ENCODE measurements around the gene UBR1. TPM values are rescaled to one million over a fixed set of nuclear protein-coding genes. Genes with fewer than 3 reads are reported as not detected.

UBR1 gene
- total RNA-seq, 1 experiment from 2014 or later: 22.2 TPM

DNA sequence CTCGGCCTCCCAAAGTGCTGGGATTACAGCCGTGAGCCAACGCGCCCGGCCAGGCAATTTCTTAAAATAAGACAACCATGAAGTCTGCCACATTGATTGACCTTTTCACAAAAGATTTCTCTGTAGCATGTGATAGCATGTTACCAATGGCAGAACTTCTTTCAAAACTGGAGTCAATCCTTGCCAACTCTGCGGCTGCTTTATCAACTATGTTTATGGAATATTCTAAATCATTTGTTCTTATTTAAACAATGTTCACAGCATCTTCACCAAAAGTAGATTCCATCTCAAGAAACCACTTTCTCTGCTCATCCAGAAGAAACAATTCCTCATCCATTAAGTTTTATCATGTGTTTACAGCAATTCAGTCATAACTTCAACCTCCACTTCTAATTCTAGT, 9.4 kb downstream of the UBR1 start:
- TF ChIP-seq, protein P1, sequence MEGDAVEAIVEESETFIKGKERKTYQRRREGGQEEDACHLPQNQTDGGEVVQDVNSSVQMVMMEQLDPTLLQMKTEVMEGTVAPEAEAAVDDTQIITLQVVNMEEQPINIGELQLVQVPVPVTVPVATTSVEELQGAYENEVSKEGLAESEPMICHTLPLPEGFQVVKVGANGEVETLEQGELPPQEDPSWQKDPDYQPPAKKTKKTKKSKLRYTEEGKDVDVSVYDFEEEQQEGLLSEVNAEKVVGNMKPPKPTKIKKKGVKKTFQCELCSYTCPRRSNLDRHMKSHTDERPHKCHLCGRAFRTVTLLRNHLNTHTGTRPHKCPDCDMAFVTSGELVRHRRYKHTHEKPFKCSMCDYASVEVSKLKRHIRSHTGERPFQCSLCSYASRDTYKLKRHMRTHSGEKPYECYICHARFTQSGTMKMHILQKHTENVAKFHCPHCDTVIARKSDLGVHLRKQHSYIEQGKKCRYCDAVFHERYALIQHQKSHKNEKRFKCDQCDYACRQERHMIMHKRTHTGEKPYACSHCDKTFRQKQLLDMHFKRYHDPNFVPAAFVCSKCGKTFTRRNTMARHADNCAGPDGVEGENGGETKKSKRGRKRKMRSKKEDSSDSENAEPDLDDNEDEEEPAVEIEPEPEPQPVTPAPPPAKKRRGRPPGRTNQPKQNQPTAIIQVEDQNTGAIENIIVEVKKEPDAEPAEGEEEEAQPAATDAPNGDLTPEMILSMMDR (conservative IDR thresholded peaks at IDR 0.05): no peak
- H3K9ac ChIP-seq (ENCODE audit: extremely low read depth, insufficient read length, low read length): no peak overlapping the region
- no peak overlapping the region for H2BK20ac ChIP-seq (ENCODE audit: low read depth, low read length, poor library complexity, severe bottlenecking)
- H3K56ac ChIP-seq (ENCODE audit: insufficient read length, low read depth, low read length): no peak overlapping the region
- no peak overlapping the region for H4K5ac ChIP-seq (ENCODE audit: insufficient read length, low read depth, low read length)
- H3K9me3 Mint-ChIP-seq: no peaks in the 10 kb centered on the region
- H3K36me3 Mint-ChIP-seq (ENCODE audit: insufficient read depth in 1 of 3, low read depth in 3 of 3): peaks cover 5 to 28% (median 23%) of the 10 kb centered on the region in 3 experiments
- H3K27me3 ChIP-seq (ENCODE audit: insufficient read depth, low read length): no peaks in the 10 kb centered on the region
- DNase-seq: no peak
- H3K4me1 Mint-ChIP-seq: no peaks in the 10 kb centered on the region; a peak in 1 of 4 replicates
- H3K4me3 Mint-ChIP-seq: no peak overlapping the region
- no peaks in the 10 kb centered on the region for H3K9me3 ChIP-seq (ENCODE audit: control insufficient read depth, low read depth, low read length)
- no peak overlapping the region for H2BK15ac ChIP-seq (ENCODE audit: low read depth, low read length)
- H4K91ac ChIP-seq (ENCODE audit: insufficient read length, low read depth, low read length): no peak overlapping the region
- no peak overlapping the region for H3T11ph ChIP-seq (ENCODE audit: low read length)
- no peak overlapping the region for H2BK12ac ChIP-seq (ENCODE audit: insufficient read length, low read depth, low read length)
- WGBS (ENCODE audit: extremely low coverage, insufficient read length, low lambda C conversion rate): no CpG with 5 or more reads among the region's 6 CpGs
- no peaks in the 10 kb centered on the region; the same call in 1 of the 2 replicates for H3K79me2 ChIP-seq (ENCODE audit: insufficient read depth, low read length)
- no peaks in the 10 kb centered on the region for H3K4me1 ChIP-seq (ENCODE audit: insufficient read depth, low read length)
- no peak overlapping the region for H3K23ac ChIP-seq (ENCODE audit: insufficient read length, low read depth, low read length)
- H3K14ac ChIP-seq (ENCODE audit: insufficient read depth, low read length): no peak overlapping the region
- no peak overlapping the region for H3K4ac ChIP-seq (ENCODE audit: low read depth, low read length)
- H3K18ac ChIP-seq (ENCODE audit: insufficient read length, low read depth, low read length): no peak overlapping the region
- H4K8ac ChIP-seq (replicated peaks; ENCODE audit: insufficient read length, low read depth, low read length): no peak overlapping the region
- H3K23me2 ChIP-seq (ENCODE audit: insufficient read length, low read depth, low read length, poor library complexity, severe bottlenecking): no peaks in the 10 kb centered on the region
- H3K27ac Mint-ChIP-seq: no peak overlapping the region; a peak in 1 of 7 replicates
- H3K79me1 ChIP-seq (ENCODE audit: insufficient read depth, low read depth, low read length, poor library complexity, severe bottlenecking): peaks cover 7% of the 10 kb centered on the region
- no peak overlapping the region for H3K27ac ChIP-seq (ENCODE audit: insufficient read length, low read depth, low read length)
- no peak overlapping the region for H3K4me2 ChIP-seq (ENCODE audit: insufficient read depth, insufficient read length, low read length)
- H3K27me3 Mint-ChIP-seq (ENCODE audit: low read depth): no peaks in the 10 kb centered on the region
- no peaks in the 10 kb centered on the region for H4K20me1 ChIP-seq (ENCODE audit: control insufficient read depth, insufficient read depth, insufficient read length)
- no peak overlapping the region for H2AFZ ChIP-seq (ENCODE audit: low read length)
- no peak overlapping the region for H2BK120ac ChIP-seq (ENCODE audit: low read depth, low read length, poor library complexity, severe bottlenecking)
- H2AK5ac ChIP-seq (ENCODE audit: insufficient read length, low read length): no peak overlapping the region
- no peak overlapping the region for H2BK5ac ChIP-seq (ENCODE audit: insufficient read length, low read length)
